WTC11 (cell line): ENCODE data around the gene BRD1. TPM values are rescaled to one million over a fixed set of nuclear protein-coding genes. Genes with fewer than 3 reads are reported as not detected.

Experiments used
- ATAC-seq: fragments of 200-7000 bp; cut with Tn5 transposase; 2 replicates; pipeline ENCODE4 v1.10.0; 2021; ENCODE audit warnings: mild to moderate bottlenecking, moderate library complexity
- CTCF ChIA-PET: fragments of 300-600 bp; sonication (Branson Sonifier 250); formaldehyde crosslinking; loops from one replicate; lab custom pipeline; 2021; ENCODE audit warnings: antibody characterized with exemption; lab: Charles Lee
- POLR2A ChIA-PET: fragments of 350-600 bp; sonication (Branson Sonifier 250); formaldehyde crosslinking; loops from one replicate; lab custom pipeline; 2021; ENCODE audit warnings: antibody characterized with exemption; lab: Charles Lee
- DNase-seq: peaks from one replicate; pipeline ENCODE4 v3.0.0; 2021; ENCODE audit warnings: low spot score
- H3K27ac Mint-ChIP-seq: 2 replicates; pipeline ENCODE4 v1.8.0; 2021; ENCODE audit warnings: mixed read lengths
- H3K27me3 Mint-ChIP-seq: 2 replicates; pipeline ENCODE4 v1.8.0; 2021; ENCODE audit warnings: low read depth, mild to moderate bottlenecking, moderate library complexity, mixed read lengths
- H3K36me3 Mint-ChIP-seq: 2 replicates; pipeline ENCODE4 v1.8.0; 2021; ENCODE audit warnings: mixed read lengths
- H3K4me1 Mint-ChIP-seq: 2 replicates; pipeline ENCODE4 v1.8.0; 2022; ENCODE audit warnings: mixed read lengths
- H3K4me3 Mint-ChIP-seq: 2 replicates; pipeline ENCODE4 v1.8.0; 2021; ENCODE audit warnings: mild to moderate bottlenecking, moderate library complexity, mixed read lengths
- H3K9me3 Mint-ChIP-seq: 2 replicates; pipeline ENCODE4 v1.8.0; 2021; ENCODE audit warnings: mixed read lengths
- ATF2 ChIP-seq: sonication (generic); formaldehyde crosslinking; IDR thresholded peaks from 2 replicates; pipeline ENCODE4 v1.8.1; 2022; ENCODE audit warnings: low read depth, missing genetic modification reagents, borderline replicate concordance
- JAZF1 ChIP-seq: fragments of 250-450 bp; sonication (Bioruptor Pico); IDR thresholded peaks from 2 replicates; pipeline ENCODE4 v1.9.0; 2021; ENCODE audit warnings: moderate library complexity, mild to moderate bottlenecking, inconsistent platforms
- NR2C2 ChIP-seq: sonication (generic); formaldehyde crosslinking; IDR thresholded peaks from 2 replicates; pipeline ENCODE4 v1.8.0; 2022; ENCODE audit warnings: mild to moderate bottlenecking, missing genetic modification reagents
- PRRX2 ChIP-seq: fragments of 250-450 bp; sonication (Bioruptor Pico); IDR thresholded peaks from 2 replicates; pipeline ENCODE4 v1.8.0; 2021; ENCODE audit warnings: mild to moderate bottlenecking
- SMAD3 ChIP-seq: sonication (generic); formaldehyde crosslinking; IDR thresholded peaks from 2 replicates; pipeline ENCODE4 v1.8.0; 2022; ENCODE audit warnings: missing genetic modification reagents, mild to moderate bottlenecking, borderline replicate concordance
- STAT6 ChIP-seq: sonication (generic); formaldehyde crosslinking; conservative IDR thresholded peaks from 2 replicates; pipeline ENCODE4 v1.8.1; 2023; ENCODE audit warnings: mild to moderate bottlenecking, low read depth, missing genetic modification reagents, moderate library complexity
- TEAD4 ChIP-seq: sonication (generic); formaldehyde crosslinking; IDR thresholded peaks from 2 replicates; pipeline ENCODE4 v1.8.0; 2022; ENCODE audit warnings: mild to moderate bottlenecking, missing genetic modification reagents
- USF1 ChIP-seq: sonication (generic); formaldehyde crosslinking; IDR thresholded peaks from 2 replicates; pipeline ENCODE4 v1.8.0; 2022; ENCODE audit warnings: mild to moderate bottlenecking, missing genetic modification reagents
- ZNF396 ChIP-seq: fragments of 250-450 bp; sonication (Bioruptor Pico); IDR thresholded peaks from 2 replicates; pipeline ENCODE4 v1.8.0; 2021; ENCODE audit warnings: mild to moderate bottlenecking, moderate library complexity, borderline replicate concordance
- ZNF671 ChIP-seq: fragments of 250-450 bp; sonication (Bioruptor Pico); IDR thresholded peaks from 2 replicates; pipeline ENCODE4 v1.8.0; 2021; ENCODE audit warnings: mild to moderate bottlenecking
- total RNA-seq: library from RNA; stranded (reverse); gene quantifications from 3 replicates; pipeline ENCODE4 v1.2.3, GENCODE V29; 2021
- TF ChIP-seq, protein P1 (sequence below): sonication (generic); formaldehyde crosslinking; IDR thresholded peaks from 2 replicates; pipeline ENCODE4 v1.8.0; 2022; ENCODE audit warnings: mild to moderate bottlenecking, missing genetic modification reagents
- TF ChIP-seq, protein P2 (sequence below): sonication (generic); formaldehyde crosslinking; IDR thresholded peaks from 2 replicates; pipeline ENCODE4 v1.8.1; 2022; ENCODE audit warnings: low read depth, mild to moderate bottlenecking, moderate library complexity, missing genetic modification reagents, borderline replicate concordance
- TF ChIP-seq, protein P3 (sequence below): sonication (generic); formaldehyde crosslinking; IDR thresholded peaks from 2 replicates; pipeline ENCODE4 v1.8.1; 2023; ENCODE audit warnings: mild to moderate bottlenecking, missing genetic modification reagents

Gene BRD1
- total RNA-seq, 1 experiment from 2014 or later: 36.6 TPM

- TF ChIP-seq, protein P1, sequence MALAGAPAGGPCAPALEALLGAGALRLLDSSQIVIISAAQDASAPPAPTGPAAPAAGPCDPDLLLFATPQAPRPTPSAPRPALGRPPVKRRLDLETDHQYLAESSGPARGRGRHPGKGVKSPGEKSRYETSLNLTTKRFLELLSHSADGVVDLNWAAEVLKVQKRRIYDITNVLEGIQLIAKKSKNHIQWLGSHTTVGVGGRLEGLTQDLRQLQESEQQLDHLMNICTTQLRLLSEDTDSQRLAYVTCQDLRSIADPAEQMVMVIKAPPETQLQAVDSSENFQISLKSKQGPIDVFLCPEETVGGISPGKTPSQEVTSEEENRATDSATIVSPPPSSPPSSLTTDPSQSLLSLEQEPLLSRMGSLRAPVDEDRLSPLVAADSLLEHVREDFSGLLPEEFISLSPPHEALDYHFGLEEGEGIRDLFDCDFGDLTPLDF: no peak
- TF ChIP-seq, protein P2, sequence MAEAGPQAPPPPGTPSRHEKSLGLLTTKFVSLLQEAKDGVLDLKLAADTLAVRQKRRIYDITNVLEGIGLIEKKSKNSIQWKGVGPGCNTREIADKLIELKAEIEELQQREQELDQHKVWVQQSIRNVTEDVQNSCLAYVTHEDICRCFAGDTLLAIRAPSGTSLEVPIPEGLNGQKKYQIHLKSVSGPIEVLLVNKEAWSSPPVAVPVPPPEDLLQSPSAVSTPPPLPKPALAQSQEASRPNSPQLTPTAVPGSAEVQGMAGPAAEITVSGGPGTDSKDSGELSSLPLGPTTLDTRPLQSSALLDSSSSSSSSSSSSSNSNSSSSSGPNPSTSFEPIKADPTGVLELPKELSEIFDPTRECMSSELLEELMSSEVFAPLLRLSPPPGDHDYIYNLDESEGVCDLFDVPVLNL (CRISPR knock-in tag): no peak
- TF ChIP-seq, protein P3, sequence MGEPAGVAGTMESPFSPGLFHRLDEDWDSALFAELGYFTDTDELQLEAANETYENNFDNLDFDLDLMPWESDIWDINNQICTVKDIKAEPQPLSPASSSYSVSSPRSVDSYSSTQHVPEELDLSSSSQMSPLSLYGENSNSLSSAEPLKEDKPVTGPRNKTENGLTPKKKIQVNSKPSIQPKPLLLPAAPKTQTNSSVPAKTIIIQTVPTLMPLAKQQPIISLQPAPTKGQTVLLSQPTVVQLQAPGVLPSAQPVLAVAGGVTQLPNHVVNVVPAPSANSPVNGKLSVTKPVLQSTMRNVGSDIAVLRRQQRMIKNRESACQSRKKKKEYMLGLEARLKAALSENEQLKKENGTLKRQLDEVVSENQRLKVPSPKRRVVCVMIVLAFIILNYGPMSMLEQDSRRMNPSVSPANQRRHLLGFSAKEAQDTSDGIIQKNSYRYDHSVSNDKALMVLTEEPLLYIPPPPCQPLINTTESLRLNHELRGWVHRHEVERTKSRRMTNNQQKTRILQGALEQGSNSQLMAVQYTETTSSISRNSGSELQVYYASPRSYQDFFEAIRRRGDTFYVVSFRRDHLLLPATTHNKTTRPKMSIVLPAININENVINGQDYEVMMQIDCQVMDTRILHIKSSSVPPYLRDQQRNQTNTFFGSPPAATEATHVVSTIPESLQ (CRISPR knock-in tag): no peak
- TF ChIP-seq JAZF1 (CRISPR knock-in tag): no peak
Measured at GRCh38 chr22:49734882-49735281, 92.8 kb downstream of the BRD1 start (continued).

GRCh38 chr22:49734390-49734789, 93.3 kb downstream of the BRD1 start:
- no peak for TF ChIP-seq PRRX2
- no peak for TF ChIP-seq NR2C2 (CRISPR knock-in tag)
- no peak for TF ChIP-seq USF1 (CRISPR knock-in tag)
- no peak for TF ChIP-seq STAT6 (CRISPR knock-in tag)
- H3K9me3 Mint-ChIP-seq: peaks cover 34% of the 10 kb centered on the region
- DNase-seq (no peak), ATAC-seq (no peak)
- H3K4me1 Mint-ChIP-seq: peaks cover 5% of the 10 kb centered on the region
- H3K4me3 Mint-ChIP-seq: no peak overlapping the region
- H3K36me3 Mint-ChIP-seq: peaks cover 4% of the 10 kb centered on the region
- POLR2A ChIA-PET: no interaction called here
- no peak overlapping the region for H3K27ac Mint-ChIP-seq
- H3K27me3 Mint-ChIP-seq: peaks cover 11% of the 10 kb centered on the region
- CTCF ChIA-PET: no interaction called here

DNA sequence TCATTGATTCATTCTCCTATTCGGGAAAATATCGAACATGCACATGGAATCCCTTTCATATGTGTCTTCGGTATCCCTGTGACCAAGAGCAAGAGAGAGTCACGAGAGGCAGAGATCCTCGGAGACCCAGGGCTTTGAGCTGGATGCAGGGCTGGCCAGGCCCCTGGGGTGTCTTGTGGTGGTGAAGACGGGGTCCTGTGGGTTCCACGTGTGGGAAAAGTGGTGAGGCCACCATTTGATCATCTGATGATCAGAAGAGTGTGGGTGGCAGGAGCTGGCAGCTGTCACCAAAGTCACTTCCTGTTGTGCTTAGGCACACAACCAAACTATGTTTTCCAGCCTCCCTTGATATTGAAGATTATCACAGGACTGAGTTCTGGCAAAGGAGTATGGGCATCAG, 94.0 kb downstream of the BRD1 start:
- Mint-ChIP-seq H3K4me1 (peaks cover 5% of the 10 kb centered on the region), H3K27ac (no peak overlapping the region), H3K36me3 (no peaks in the 10 kb centered on the region)
- ChIA-PET CTCF (no interaction called here), POLR2A (no interaction called here)
- TF ChIP-seq, protein P1: no peak
- no peak for TF ChIP-seq TEAD4 (CRISPR knock-in tag)
- TF ChIP-seq ATF2 (CRISPR knock-in tag): no peak
- no peak for TF ChIP-seq ZNF396 (CRISPR knock-in tag)
- no peak for TF ChIP-seq ZNF671 (CRISPR knock-in tag)
- TF ChIP-seq SMAD3: no peak
- TF ChIP-seq, all 79 proteins: peak for 0
- Mint-ChIP-seq H3K27me3 (peaks cover 11% of the 10 kb centered on the region), H3K4me3 (no peak overlapping the region), H3K9me3 (peaks cover 27% of the 10 kb centered on the region)
- DNase-seq (no peak), ATAC-seq (no peak)
